Endometrial microvascular endothelial cells (primary cell): Measurements from ENCODE around the gene TNFAIP2. TPM values are rescaled to one million over a fixed set of nuclear protein-coding genes. Genes with fewer than 3 reads are reported as not detected.
"Not testable (repeated sequence)": the region's sequence is repeated elsewhere in the genome, so short reads cannot be mapped to it uniquely, and the experiment has no call there.

Experiments
- in situ Hi-C: cut with HindIII; loops from 2 replicates; pipeline ENCODE4 v1.10.0; 2017; ENCODE audit warnings: low sequenced_read_pairs, low pct_unique_long_range_greater_than_20kb; ENCODE audit errors: inconsistent ontology term
- total RNA-seq: library from RNA; depleted of rRNA; stranded (reverse); fragments of >200 nt; gene quantifications from one replicate; pipeline ENCODE4 v1.2.3, GENCODE V29; 2015; ENCODE audit errors: inconsistent ontology term

TNFAIP2 gene
- total RNA-seq, 1 donor from 2014 or later = 46.3 TPM

DNA sequence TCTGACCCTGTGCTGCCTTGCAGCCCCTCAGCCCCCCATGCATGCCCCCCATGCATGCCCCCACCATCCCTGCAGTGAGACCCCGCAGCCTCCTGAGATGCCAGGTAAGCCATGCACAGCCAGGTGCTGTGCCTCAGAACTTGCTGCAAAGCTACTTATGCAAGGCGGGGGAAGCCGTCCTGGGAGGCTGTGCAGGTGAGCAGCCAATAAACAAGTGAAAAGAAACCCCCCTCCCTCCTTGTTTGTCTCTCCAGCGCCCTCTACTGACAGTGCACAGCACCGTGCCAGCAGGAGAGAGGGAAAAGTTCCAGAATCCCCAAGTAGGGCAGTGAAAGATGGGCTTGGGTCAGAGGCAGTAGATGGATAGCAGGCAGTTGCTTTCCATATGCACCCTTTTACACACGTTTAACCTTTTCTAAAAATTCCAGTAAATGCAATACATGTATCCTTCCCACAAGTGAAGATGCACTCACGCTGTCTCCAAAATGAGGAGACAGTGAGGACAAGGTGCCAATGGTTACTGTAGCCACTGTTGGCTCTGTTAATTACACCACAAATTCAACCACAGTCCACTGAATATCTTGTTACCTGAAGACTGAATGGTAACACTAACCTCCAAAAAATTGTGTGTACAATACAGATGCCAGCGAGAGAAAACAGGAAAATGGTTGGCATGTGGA, 18.0 kb downstream of the TNFAIP2 start:
- in situ Hi-C loops = no loop called here

DNA sequence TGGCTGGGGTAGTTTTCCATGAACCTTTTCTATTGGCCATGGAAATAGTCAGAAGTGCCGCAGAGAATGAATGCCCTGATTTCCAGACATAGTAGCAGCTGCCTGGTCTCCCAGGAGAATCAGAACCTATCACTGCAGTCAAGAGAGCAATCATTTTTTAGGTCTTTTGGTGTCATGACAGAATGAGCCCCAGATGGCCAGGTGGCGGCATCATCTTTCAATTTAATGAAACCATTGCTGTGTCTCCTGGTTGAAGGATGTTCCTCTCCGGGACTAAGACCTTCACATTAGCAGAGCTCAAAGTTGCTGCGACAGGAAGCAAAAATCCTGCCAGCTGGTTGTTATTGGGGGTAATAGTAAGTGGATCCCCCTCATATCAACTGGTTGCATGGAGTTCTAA, 18.8 kb downstream of the TNFAIP2 start:
- in situ Hi-C loops = no loop called here

DNA sequence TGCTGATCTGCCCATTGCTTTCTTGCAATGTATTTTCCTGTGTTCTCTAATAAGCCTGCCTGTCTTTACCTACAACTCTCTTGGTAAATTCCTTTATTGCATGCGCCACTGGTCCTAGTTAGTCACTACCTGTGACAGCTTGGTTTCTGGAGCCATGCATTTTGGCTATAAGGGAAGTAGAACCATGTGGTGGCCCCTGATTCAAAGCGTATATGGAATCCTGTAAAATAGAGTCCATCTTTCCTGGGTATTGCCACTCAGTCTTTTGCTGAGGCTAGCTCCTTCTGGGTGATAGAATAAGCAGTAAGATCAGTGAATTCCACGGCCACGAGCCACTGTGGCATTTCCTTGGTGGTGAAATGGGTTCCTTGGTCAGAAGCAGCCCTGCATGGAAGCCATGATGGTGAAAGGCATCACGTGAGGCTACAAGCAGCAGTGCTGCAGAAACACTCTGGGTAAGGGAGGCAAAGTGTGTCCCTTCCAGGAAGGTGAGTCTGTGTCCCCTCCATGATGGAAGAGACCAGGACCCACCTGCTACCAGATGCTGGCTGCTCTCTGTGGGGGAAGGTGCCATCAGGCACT, 19.6 kb downstream of the TNFAIP2 start:
- in situ Hi-C loops = no loop called here

DNA sequence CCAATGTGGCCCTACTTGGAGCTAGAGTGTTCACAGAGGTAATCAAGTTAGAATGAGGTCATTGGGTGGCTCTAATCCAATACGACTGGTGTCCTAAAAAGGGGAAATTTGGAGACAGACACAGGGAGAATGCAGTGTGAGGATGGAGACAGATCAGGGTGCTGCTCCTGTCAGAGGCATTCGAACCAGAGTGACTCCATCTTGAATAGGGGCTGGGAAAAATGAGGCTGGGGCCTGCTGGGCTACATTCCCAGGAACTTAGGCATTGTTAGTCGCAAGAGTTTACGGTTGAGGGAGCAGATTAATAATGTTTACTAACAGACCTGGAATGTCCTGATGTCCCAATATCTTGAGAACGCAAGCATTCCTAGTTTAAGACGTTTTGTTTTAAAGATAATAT, 20.2 kb downstream of the TNFAIP2 start:
- in situ Hi-C loops = no loop called here

- in situ Hi-C loops = no loop called here
Measured at GRCh38 chr14:103144085-103144484, 20.8 kb downstream of the TNFAIP2 start.

DNA sequence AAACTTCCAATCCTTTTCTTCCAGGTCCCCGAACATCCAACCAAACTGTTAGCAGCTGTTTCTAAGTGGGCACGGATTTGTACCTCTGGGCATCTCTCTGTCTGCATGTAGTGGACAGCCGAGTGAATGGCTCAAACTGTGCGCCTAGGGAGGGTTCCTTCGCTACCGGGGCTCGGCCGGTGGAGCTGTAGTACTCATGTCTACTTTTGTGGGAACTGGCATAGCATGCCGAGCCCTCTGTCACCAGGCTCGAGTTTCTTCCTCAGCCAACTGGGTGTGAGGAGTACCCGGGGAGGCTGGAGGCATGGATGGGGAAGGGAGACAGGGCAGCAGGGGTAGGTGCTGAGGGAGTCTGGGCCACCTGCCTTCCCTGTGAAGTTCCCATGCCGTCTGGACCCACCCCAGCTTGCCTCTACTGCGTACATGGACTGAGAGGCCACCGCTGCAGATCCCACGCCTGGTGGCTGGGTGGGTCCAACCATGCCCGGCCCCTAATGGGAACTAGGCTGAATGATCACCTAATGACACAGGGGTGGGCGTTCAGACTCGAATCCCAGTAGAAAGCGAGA, 23.0 kb downstream of the TNFAIP2 start:
- in situ Hi-C loops = no loop called here

DNA sequence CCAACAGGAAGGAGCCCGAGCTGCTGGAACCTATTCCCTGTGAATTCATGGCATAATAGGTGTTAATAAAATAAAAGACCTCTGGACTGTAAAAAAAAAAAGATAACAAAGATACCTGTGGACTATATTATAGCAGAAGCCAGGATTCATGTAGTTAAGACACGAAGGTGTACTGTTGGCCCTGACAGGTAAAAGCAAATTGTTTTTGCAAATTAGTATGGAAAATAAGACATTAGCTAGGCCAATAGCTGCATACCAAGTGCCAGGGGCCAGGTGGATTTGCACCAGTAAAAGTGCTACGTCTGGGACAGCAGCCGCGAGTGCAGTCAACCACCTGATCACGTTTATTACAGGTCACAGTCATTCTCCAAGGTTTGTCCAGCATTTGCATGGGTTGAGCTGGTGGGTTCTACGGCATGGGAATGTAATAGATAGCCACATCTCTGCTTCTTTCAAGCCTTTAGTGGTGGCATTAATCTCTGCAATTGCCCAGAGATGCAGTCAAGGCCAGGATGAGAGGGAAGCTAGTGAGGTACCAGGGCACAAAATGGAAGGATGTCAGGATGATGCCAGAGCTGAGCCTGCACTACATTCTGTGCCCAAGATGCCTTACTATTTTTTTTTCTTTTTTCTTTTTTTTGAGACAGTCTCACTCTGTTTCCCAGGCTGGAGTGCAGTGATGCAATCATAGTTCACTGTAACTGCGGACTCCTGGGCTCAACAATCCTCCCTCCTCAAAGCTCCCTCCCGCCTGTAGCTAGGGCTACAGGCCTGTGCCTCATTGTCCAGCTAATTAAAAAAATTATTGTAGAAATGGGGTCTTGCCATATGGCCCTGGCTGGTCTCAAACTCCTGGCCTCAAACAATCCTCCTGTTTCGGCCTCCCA, 26.3 kb downstream of the TNFAIP2 start:
- in situ Hi-C loops = no loop called here

DNA sequence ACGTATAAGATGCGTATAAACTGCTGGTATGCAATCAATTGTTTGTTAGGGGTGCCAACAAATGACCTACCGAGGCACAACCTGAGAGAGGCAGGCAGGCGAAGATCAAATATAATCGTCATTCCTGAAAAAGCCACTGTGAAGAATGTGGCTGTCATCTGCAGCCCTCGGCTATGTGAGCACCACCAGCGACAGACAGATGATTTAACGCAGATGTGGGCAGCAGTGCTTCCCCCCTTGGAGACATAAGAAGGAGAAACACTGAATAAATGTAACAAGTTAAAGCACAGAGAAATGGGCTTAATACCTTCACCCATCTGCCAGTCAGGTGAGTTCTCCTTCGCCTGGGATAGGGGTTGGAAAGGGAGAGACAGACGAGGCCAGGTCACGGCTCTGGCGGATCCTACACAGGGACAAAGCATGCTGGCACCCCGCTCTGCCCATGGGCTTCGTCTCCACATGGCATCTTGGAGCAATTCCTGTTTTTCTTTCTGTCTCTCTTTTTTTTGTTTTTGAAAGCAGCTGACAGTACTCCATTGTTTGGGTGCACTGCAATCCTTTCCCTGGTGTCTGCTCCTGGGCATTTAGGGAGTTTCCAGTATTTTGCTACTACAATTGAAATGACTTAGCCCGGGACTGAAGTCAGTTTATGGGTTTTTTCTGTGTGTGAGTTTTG, 28.1 kb downstream of the TNFAIP2 start:
- in situ Hi-C loops = no loop called here

GRCh38 chr14:103155010-103155409, 31.7 kb downstream of the TNFAIP2 start:
- in situ Hi-C loops = no loop called here

GRCh38 chr14:103155416-103155815, 32.2 kb downstream of the TNFAIP2 start:
- in situ Hi-C loops = not testable (repeated sequence)

- in situ Hi-C loops = no loop called here
Measured at GRCh38 chr14:103155826-103156394, 32.6 kb downstream of the TNFAIP2 start.

DNA sequence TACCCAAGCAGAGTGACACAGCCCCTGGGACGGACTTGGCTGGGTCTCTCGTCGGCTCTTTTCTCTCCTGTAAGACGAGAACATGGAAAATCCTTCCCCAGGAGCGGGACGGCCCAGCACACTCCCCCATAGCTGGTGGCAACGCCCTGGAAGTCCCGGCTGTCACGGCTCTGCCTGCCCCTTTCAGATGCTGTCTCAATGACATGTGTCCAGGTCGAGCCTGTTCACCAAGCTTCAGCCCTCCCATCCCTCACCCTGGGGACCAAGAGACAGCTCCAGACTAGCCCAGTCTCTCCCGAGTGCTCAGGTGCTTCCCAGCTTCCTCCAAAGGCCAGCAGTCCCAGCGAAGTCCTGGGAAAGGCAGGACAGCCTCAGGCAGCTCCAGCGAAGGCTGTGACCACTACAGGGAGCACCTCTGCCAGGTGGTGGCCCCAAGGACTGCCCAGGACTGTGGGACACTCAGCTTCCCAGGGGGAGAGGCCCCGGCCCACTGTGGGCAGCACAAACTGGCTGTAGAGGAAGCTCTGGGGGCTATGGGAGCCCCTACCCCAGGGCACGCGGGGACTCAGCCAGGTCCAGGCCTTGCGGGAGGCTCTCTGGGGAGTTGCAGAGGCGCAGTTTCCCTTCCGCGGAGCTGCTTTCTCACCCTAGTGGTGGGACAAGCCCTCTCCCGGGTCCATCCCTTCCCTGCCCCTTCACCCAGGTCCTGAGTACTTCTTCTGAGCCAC, 33.6 kb downstream of the TNFAIP2 start:
- in situ Hi-C loops = no loop called here

- in situ Hi-C loops = no loop called here
Measured at GRCh38 chr14:103157969-103158368, 34.7 kb downstream of the TNFAIP2 start.

DNA sequence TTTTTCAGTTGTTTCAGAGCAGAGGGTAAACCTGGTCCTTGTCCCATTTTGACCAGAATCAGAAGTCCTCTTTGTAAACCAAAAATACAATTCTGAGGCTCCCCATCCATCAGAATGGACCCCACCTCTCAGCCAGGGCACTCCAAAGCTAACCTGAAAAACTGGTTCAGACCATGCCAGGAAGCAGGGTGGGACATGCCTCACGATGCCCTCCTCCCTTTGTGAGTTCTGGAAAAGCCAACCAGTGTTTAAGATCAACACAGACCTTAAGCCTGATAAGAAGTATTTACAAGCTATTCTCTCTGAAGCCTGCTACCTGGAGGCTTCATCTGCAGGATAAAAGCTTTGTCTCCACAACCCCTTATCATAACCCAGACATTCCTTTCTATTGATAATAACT, 35.4 kb downstream of the TNFAIP2 start:
- in situ Hi-C loops = no loop called here

- in situ Hi-C loops = no loop called here
Measured at GRCh38 chr14:103160321-103161053, 37.2 kb downstream of the TNFAIP2 start.

GRCh38 chr14:103161054-103161397, 37.8 kb downstream of the TNFAIP2 start:
- in situ Hi-C loops = no loop called here

DNA sequence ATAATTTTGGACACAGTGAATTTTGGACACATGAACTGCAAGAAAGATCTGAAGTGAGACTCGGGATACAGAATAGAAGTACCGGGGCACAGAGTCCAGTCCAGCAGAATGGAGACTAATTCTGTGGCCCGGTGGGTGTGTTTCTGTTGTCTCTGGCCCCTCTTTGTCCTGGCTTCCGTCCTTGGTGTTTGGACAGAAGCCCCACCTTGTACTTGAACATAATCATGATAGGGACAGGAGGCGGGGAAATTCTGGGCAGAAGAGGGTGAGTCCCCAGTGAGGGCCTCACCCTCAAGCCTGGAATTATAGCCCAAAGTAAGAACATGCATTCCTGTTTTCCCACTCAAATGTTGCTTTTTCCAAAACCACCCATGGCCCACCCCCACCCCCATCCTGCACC, 39.9 kb downstream of the TNFAIP2 start:
- in situ Hi-C loops = no loop called here

- in situ Hi-C loops = no loop called here
Measured at GRCh38 chr14:103164006-103164405, 40.7 kb downstream of the TNFAIP2 start.
